ENCODE data around the gene COL4A6. TPM values are rescaled to one million over a fixed set of nuclear protein-coding genes. Genes with fewer than 3 reads are reported as not detected.

COL4A6 gene
- total RNA-seq, result 14.2 TPM

GRCh38 chrX:108438110-108438623, at the start of gene COL4A6:
Gene COL4A6 (minus strand): TSS chrX:108438422. CDS start chrX:108438196, 226 bp downstream.

GRCh38 chrX:108439426-108439942, 1.3 kb upstream of the COL4A6 start, which contains the start of gene COL4A5:
Gene COL4A5 (plus strand): TSS chrX:108439838. CDS start chrX:108440126, 288 bp downstream.

Other genes starting within 250 kb of the COL4A6 start
- 134 TPM for gene COL4A5, start 1.4 kb upstream of the COL4A6 start, total RNA-seq

Data from metanephros (tissue), 1 donor.